HEK293 (cell line): ENCODE data around the gene AVP.

Source experiments
- YY1 ChIP-seq: fragments of 450-650 bp; formaldehyde crosslinking; IDR thresholded peaks from 2 replicates; pipeline ENCODE4 v1.5.1; 2018; ENCODE audit warnings: missing biosample characterization, missing genetic modification characterization
- ZBTB26 ChIP-seq: fragments of 450-650 bp; formaldehyde crosslinking; optimal IDR thresholded peaks from 2 replicates; pipeline ENCODE3; 2016; ENCODE audit warnings: missing biosample characterization, mild to moderate bottlenecking, missing genetic modification characterization
- ZNF155 ChIP-seq: fragments of 450-650 bp; formaldehyde crosslinking; IDR thresholded peaks from 2 replicates; pipeline ENCODE4 v1.5.1; 2016; ENCODE audit warnings: missing biosample characterization, missing genetic modification characterization
- ZNF423 ChIP-seq: fragments of 450-650 bp; formaldehyde crosslinking; IDR thresholded peaks from 2 replicates; pipeline ENCODE4 v1.5.1; 2016; ENCODE audit warnings: missing biosample characterization, missing genetic modification characterization

GRCh38 chr20:3085571-3086072, 1.1 kb upstream of the AVP start:
- TF ChIP-seq ZBTB26 (tag by site-specific recombination) = no peak
- TF ChIP-seq YY1 (tag by site-specific recombination) = no peak
- TF ChIP-seq ZNF155 (tag by site-specific recombination) = no peak
- TF ChIP-seq ZNF423 = no peak
